Panc1 (cell line): ENCODE results near the gene BUB1. TPM values are rescaled to one million over a fixed set of nuclear protein-coding genes. Genes with fewer than 3 reads are reported as not detected.

Experiments
- ATAC-seq: fragments of 200-7000 bp; cut with Tn5 transposase; 2 replicates; pipeline ENCODE4 v1.9.1; 2020; ENCODE audit warnings: mild to moderate bottlenecking, moderate library complexity
- BruUV-seq: library from RNA; stranded (reverse); fragments of 400-500 nt; replicated peaks from 2 replicates; lab custom pipeline; 2021; lab: Mats Ljungman, UMichigan
- CTCF ChIA-PET: fragments of 300-600 bp; sonication (Branson Sonifier 250); formaldehyde crosslinking; loops from one replicate; lab custom pipeline; 2022; ENCODE audit warnings: antibody characterized with exemption; lab: Charles Lee
- POLR2A ChIA-PET: fragments of 300-600 bp; sonication (Branson Sonifier 250); formaldehyde crosslinking; loops from one replicate; lab custom pipeline; 2022; ENCODE audit warnings: antibody characterized with exemption; lab: Charles Lee
- DNase-seq: peaks from one replicate; pipeline ENCODE4 v3.0.0-alpha.2; 2010; ENCODE audit warnings: low read depth, low spot score
- H3K27ac ChIP-seq: 2 replicates; pipeline ENCODE4 v1.5.1; 2011; ENCODE audit warnings: mild to moderate bottlenecking, low read length, inconsistent platforms
- H3K27me3 ChIP-seq: fragments of 200-500 bp; sonication (Bioruptor generic); 2 replicates; pipeline ENCODE4 v1.6.0; 2014; ENCODE audit warnings: low read length, inconsistent platforms; ENCODE audit not compliant: control insufficient read depth, insufficient read depth
- H3K36me3 ChIP-seq: fragments of 200-500 bp; sonication (Bioruptor generic); 2 replicates; pipeline ENCODE4 v1.5.1; 2014; ENCODE audit warnings: inconsistent platforms, mild to moderate bottlenecking, low read length, moderate library complexity; ENCODE audit not compliant: control insufficient read depth, insufficient read depth
- H3K4me1 ChIP-seq: 2 replicates; pipeline ENCODE4 v1.5.1; 2011; ENCODE audit warnings: inconsistent platforms, mild to moderate bottlenecking, low read length, moderate library complexity; ENCODE audit not compliant: control insufficient read depth, insufficient read depth
- H3K4me3 ChIP-seq, 2 experiments: 2 replicates each; pipeline ENCODE4 v1.5.1; 2011 to 2012; ENCODE audit warnings: low read depth in 2 of 2, low read length in 2 of 2, mild to moderate bottlenecking in 2 of 2, inconsistent platforms in 1 of 2, moderate library complexity in 1 of 2
- H3K9me3 ChIP-seq: fragments of 200-500 bp; sonication (Bioruptor generic); 2 replicates; pipeline ENCODE4 v1.5.1; 2014; ENCODE audit warnings: low read depth, mild to moderate bottlenecking, inconsistent platforms, low read length, moderate library complexity; ENCODE audit not compliant: control insufficient read depth, insufficient read depth
- POLR2AphosphoS5 ChIP-seq: IDR thresholded peaks from 2 replicates; pipeline ENCODE4 v1.6.1; 2012; ENCODE audit warnings: mild to moderate bottlenecking, low read depth, low read length, moderate library complexity
- SIN3A ChIP-seq: IDR thresholded peaks from 2 replicates; pipeline ENCODE4 v1.6.1; 2012; ENCODE audit warnings: low read depth, mild to moderate bottlenecking, low read length, moderate library complexity, borderline replicate concordance; ENCODE audit not compliant: insufficient read depth
- TCF7L2 ChIP-seq: IDR thresholded peaks from 2 replicates; pipeline ENCODE4 v1.6.1; 2011; ENCODE audit warnings: mild to moderate bottlenecking, low read depth, low read length, inconsistent platforms
- in situ Hi-C: cut with HindIII; loops from 2 replicates; pipeline ENCODE4 v1.10.0; 2016; ENCODE audit warnings: low sequenced_read_pairs, low pct_unique_long_range_greater_than_20kb
- intact Hi-C: fragments of 100-400 bp; cut with micrococcal nuclease; formaldehyde crosslinking; loops from one replicate; pipeline ENCODE4 v1.10.0; 2022; ENCODE audit not compliant: unreplicated experiment
- total RNA-seq: library from RNA; stranded (reverse); gene quantifications from one replicate; pipeline ENCODE4 v1.2.1, GENCODE V29; 2021; ENCODE audit not compliant: unreplicated experiment
- TF ChIP-seq, protein P1 (sequence below): fragments of 450-650 bp; IDR thresholded peaks from 2 replicates; pipeline ENCODE4 v1.5.1; 2017; ENCODE audit warnings: mild to moderate bottlenecking
- TF ChIP-seq, protein P2 (sequence below), 2 experiments: IDR thresholded peaks; 2 replicates each; pipeline ENCODE4 v1.6.1; 2011 to 2012; ENCODE audit warnings: low read depth in 2 of 2, control low read depth in 1 of 2, low read length in 1 of 2, mild to moderate bottlenecking in 1 of 2, moderate library complexity in 1 of 2; ENCODE audit not compliant: insufficient read depth in 1 of 2

BUB1 gene
- total RNA-seq, 1 experiment from 2014 or later: 91.2 TPM

DNA sequence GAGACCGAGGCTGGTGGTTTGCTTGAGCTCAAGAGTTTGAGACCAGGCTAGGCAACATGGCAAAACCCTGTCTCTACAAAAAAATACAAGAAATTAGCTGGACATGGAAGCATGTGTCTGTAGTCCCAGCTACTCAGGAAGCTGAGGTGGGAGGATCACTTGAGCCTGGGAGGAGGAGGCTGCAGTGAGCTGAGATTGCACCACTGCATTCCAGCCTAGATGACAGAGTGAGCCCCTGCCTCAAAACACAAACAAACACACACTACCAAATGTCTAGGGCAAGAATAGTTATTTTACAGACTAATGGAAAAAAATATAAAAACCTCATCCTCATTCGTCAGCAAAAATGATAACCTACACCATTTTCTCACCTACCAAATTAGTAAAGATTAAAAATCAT is 15.3 kb downstream of the BUB1 start:
- no peak for TF ChIP-seq POLR2AphosphoS5
- in situ Hi-C loops: no loop called here
- intact Hi-C loops: no loop called here
- CTCF ChIA-PET: no interaction called here
- DNase-seq: no peak
- Histone ChIP-seq H3K4me3 (no peak overlapping the region), H3K27ac (no peak overlapping the region), H3K27me3 (no peaks in the 10 kb centered on the region), H3K9me3 (no peaks in the 10 kb centered on the region), H3K4me1 (peaks cover 3% of the 10 kb centered on the region; the same call in 1 of the 2 replicates), H3K36me3 (peaks cover 79% of the 10 kb centered on the region)
- POLR2A ChIA-PET: no interaction called here
- no TSS peak for BruUV-seq
- no peak for ATAC-seq

DNA sequence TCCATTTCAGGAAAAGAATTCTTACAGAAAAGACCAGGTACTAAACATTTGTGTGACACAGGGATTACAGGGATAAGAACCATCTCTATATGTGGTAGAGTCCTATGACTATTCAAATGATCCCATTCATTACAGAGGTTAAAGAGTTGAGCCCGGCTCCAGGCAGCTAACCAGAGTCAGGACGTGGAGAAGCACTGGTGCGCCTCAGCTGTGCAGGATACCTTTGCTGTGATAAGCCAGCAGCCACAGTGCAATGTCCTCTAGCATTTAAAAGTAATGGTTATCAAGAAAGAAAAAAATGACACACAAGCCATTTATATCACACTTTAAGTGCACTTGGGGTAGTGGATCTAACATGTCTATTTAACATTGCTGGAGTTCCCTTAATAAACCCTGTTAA is 17.3 kb downstream of the BUB1 start:
- Histone ChIP-seq H3K36me3 (peaks cover 73% of the 10 kb centered on the region), H3K27me3 (no peaks in the 10 kb centered on the region), H3K4me3 (no peak overlapping the region), H3K4me1 (peaks cover 3% of the 10 kb centered on the region; the same call in 1 of the 2 replicates), H3K9me3 (no peaks in the 10 kb centered on the region), H3K27ac (no peak overlapping the region)
- DNase-seq (no peak), ATAC-seq (no peak)
- CTCF ChIA-PET: no interaction called here
- POLR2A ChIA-PET: no interaction called here
- in situ Hi-C loops: no loop called here
- intact Hi-C loops: no loop called here
- BruUV-seq: TSS peak; percentile 27
- TF ChIP-seq, protein P1, sequence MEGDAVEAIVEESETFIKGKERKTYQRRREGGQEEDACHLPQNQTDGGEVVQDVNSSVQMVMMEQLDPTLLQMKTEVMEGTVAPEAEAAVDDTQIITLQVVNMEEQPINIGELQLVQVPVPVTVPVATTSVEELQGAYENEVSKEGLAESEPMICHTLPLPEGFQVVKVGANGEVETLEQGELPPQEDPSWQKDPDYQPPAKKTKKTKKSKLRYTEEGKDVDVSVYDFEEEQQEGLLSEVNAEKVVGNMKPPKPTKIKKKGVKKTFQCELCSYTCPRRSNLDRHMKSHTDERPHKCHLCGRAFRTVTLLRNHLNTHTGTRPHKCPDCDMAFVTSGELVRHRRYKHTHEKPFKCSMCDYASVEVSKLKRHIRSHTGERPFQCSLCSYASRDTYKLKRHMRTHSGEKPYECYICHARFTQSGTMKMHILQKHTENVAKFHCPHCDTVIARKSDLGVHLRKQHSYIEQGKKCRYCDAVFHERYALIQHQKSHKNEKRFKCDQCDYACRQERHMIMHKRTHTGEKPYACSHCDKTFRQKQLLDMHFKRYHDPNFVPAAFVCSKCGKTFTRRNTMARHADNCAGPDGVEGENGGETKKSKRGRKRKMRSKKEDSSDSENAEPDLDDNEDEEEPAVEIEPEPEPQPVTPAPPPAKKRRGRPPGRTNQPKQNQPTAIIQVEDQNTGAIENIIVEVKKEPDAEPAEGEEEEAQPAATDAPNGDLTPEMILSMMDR: no peak
- TF ChIP-seq POLR2AphosphoS5: no peak
- TF ChIP-seq SIN3A: no peak
- TF ChIP-seq, protein P2, sequence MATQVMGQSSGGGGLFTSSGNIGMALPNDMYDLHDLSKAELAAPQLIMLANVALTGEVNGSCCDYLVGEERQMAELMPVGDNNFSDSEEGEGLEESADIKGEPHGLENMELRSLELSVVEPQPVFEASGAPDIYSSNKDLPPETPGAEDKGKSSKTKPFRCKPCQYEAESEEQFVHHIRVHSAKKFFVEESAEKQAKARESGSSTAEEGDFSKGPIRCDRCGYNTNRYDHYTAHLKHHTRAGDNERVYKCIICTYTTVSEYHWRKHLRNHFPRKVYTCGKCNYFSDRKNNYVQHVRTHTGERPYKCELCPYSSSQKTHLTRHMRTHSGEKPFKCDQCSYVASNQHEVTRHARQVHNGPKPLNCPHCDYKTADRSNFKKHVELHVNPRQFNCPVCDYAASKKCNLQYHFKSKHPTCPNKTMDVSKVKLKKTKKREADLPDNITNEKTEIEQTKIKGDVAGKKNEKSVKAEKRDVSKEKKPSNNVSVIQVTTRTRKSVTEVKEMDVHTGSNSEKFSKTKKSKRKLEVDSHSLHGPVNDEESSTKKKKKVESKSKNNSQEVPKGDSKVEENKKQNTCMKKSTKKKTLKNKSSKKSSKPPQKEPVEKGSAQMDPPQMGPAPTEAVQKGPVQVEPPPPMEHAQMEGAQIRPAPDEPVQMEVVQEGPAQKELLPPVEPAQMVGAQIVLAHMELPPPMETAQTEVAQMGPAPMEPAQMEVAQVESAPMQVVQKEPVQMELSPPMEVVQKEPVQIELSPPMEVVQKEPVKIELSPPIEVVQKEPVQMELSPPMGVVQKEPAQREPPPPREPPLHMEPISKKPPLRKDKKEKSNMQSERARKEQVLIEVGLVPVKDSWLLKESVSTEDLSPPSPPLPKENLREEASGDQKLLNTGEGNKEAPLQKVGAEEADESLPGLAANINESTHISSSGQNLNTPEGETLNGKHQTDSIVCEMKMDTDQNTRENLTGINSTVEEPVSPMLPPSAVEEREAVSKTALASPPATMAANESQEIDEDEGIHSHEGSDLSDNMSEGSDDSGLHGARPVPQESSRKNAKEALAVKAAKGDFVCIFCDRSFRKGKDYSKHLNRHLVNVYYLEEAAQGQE (IDR thresholded peaks at IDR 0.05; ENCODE audit: insufficient read depth in 1 of 2, low read depth in 2 of 2, low read length in 1 of 2): no peak
- TF ChIP-seq TCF7L2: no peak

DNA sequence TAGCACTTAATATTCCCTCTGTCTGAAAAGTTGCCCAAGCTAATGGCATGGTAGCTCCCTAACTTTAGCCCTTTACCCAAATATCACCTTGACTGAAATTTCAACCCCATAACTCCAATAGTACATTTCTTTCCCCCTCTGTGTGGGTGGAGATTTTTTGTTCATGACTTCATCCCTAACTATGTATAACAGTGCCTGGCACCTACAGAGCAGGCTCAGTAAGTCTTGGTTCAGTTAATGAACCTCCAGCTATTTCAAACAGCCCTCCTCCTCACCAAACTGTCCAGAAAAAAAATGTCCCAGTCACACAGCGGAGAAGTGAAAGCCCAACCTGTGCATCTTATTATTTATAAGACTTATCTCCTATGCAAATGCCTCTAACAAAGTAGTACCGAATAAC is 18.6 kb downstream of the BUB1 start:
- TF ChIP-seq, protein P1: no peak
- no peak for TF ChIP-seq SIN3A
- TF ChIP-seq TCF7L2: no peak
- no peak for TF ChIP-seq POLR2AphosphoS5
- TF ChIP-seq, protein P2 (IDR thresholded peaks at IDR 0.05; ENCODE audit: insufficient read depth in 1 of 2, low read depth in 2 of 2, low read length in 1 of 2): no peak
- in situ Hi-C loops: no loop called here
- Histone ChIP-seq H3K27ac (no peak overlapping the region), H3K9me3 (no peaks in the 10 kb centered on the region), H3K4me3 (no peak overlapping the region), H3K36me3 (peaks cover 78% of the 10 kb centered on the region), H3K4me1 (no peaks in the 10 kb centered on the region), H3K27me3 (no peaks in the 10 kb centered on the region)
- CTCF ChIA-PET: no interaction called here
- ATAC-seq (peak; percentile 30; the same call in 1 of the 2 replicates), DNase-seq (no peak)
- POLR2A ChIA-PET: no interaction called here
- intact Hi-C loops: no loop called here
- no TSS peak for BruUV-seq
